T47D (cell line): ENCODE measurements around the gene SHQ1.

Experiments
- DNase-seq, 2 experiments: peaks; one replicate each; pipeline versions ENCODE4 v3.0.0 to v3.0.0-alpha.2; 2011 to 2012; ENCODE audit warnings: low read depth in 1 of 2, low spot score in 1 of 2
- JUND ChIP-seq: IDR thresholded peaks from 2 replicates; pipeline ENCODE4 v1.6.1; 2012; ENCODE audit warnings: low read depth
- in situ Hi-C: cut with HindIII; loops from 2 replicates; pipeline ENCODE4 v1.10.0; 2016; ENCODE audit warnings: low sequenced_read_pairs, low pct_unique_long_range_greater_than_20kb

The SHQ1 gene

DNA sequence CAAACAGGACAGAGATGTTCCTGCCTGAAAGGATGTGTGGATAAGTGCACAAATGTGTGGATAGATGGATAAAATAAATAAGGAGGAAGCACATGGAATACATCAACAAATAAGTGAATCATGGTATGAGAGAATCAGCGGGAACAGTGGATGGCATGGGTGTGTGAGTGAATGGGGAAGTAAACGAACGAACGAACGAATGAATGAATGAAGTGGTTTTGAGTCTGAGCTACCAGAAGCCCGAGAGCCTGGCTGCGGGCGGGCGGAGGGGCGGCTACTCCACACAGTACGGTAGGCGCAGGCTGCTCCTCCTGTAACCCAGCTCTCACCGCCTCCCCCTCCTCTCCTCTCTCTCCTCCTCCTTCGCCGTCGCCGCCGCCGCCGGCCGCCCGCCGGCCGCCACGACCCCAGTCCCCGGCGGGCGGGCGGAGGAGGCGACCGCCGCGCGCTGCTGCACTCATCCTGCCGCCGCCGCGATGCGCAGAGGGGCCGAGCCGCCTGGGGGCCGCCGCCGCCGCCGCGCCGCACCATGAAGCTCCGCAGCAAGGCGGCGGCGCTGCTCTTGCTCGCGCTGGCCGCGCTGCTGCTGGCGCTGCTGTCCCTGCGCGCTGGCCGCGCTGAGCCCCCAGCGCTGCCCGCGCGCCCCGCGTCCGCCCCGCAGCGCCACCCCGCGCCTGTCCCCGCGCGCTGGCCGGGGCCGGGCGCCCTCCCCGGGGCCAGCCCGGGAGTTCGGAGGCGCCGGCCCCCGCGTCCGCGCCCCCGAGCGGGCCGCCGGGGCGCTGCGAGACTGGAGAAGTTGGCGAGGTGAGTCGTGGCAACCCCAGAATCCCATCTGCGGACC is 39.7 kb upstream of the SHQ1 start, which contains the start of gene GXYLT2:
TSS of gene GXYLT2 (plus strand) at position 342 of the 841 bp plus-strand sequence. CDS start at position 530, 188 bp downstream.
- peak; percentile 55 to 69 for DNase-seq
- in situ Hi-C loops = no loop called here
- no peak for TF ChIP-seq JUND

DNA sequence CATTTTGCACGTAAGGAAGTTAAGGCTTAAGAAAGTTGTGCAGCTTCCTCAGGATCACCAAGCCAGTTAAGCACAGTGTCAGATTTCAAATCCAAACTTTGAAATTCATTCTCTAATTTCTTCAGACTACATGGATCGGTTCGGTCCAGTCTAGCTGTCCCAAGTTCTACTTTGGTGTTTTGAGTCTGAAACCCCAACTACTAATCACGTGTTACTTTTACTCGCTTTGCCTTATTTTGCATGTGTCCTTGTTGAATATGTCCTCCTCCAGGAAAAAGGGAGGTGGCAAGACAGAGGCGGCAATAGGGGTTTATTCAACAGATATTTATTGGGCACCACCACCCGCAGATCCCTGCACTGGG is 39.1 kb upstream of the SHQ1 start:
- in situ Hi-C loops = no loop called here
- no peak for TF ChIP-seq JUND
- peak in 1 of 2 experiments; percentile 14 for DNase-seq

DNA sequence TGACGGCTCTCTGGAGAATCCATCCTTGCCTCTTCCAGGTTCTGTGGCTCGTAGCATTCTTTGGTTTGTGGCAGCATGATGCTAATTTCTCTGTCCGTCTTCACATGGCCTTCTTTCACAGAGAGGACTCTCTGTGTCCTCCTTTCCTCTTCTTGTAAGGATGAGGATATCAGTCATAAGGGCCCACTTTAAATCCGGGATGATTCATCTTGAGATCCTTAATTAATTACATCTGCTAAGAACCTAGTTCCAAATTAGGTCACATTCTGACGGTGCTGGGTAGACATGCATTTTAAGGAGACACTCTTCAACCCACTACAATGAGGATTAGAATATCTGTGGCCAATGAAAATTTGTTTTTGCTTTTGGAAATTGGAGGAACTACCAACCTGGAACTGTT is 23.9 kb upstream of the SHQ1 start:
- no peak for TF ChIP-seq JUND
- no peak for DNase-seq
- in situ Hi-C loops = no loop called here

DNA sequence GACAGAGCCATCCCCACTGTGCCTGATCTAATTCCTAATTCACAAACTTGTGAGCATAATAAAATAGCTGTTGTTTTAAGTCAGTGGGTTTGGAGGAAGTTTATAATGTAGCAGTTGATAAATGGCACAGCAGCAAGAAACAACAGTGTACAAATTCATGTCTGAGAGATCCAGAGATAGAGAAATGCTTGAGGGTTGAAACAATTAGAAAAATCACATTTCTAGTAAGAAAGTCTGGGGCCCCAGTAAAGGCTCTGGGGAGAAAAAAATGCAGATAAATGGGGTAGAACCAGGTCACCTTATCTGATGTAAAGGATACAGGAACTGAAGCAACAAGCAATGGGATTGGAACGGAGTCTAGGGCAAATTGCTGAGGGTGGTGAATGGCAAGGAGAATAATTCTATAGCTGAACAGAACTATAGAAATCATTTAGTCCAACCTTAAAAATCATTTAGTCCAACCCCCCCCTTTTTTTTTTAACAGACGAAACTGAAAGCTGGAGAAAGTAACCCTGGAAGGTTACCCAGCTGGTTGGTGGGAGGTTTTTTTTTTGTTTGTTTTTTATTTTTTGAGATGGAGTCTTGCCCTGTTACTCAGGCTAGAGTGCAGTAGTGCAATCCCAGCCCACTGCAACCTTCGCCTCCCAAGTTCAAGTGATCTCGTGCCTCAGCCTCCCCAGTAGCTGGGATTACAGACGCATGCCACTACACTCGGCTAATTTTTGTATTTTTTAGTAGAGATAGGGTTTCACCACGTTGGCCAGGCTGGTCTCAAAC is 14.3 kb upstream of the SHQ1 start:
- DNase-seq = no peak
- in situ Hi-C loops = no loop called here
- TF ChIP-seq JUND = no peak

DNA sequence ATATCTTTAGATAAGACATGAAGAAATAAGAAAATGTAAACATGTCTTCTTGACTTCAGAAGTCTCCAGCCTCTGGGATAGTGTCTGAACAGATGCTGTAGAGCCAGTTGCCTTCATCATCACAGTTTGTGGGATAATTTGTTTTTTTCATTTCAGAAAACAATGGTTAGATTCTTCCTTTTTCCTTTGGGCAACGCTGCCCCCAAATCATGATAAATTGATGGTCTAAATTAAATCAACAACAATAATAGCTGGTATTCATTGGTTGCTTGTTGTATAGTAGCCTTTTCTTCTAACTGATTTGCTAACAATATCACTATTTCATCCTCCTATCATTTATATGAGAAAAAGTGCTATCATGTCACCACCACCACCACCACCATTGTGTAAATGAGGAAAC is 12.6 kb upstream of the SHQ1 start:
- DNase-seq = no peak
- in situ Hi-C loops = no loop called here
- TF ChIP-seq JUND = no peak

DNA sequence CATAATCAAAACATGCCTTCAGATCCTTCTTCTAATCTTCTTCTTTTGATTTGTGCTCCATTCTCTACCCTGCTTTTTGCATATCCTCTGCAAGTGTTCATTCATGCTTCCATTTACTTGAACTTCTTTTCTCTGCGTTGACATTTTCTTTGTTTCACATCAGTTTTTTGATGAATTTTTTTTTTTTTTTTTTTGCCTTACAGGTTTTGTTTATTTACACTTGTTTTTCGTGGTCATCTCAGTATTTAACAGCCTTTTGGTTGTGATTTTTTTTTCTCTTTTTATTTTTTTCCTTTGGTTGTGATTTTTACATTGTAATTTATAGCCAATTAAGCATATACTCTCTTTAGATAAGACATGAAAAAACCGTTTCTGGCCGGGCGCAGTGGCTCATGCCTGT is 11.8 kb upstream of the SHQ1 start:
- in situ Hi-C loops = no loop called here
- TF ChIP-seq JUND = no peak
- no peak for DNase-seq

DNA sequence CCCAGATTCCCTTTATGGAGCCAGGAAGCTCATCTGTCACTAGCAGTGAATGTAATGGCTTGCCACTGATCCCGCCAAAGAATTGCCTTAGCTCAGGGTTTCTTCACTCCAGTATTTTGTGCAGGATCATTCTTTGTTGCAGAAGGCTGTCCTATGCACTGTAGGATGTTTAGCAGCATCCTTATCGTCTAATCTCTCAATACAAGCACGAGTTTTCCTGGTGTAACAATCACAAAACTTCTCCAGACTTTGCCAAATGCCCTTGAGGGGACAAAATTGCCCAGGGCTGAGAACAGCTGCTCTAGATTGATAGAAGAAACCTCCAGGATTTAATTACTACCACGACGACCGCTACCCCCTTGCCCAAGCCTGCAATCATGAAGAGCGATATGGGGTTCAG is 6.8 kb upstream of the SHQ1 start:
- in situ Hi-C loops = no loop called here
- TF ChIP-seq JUND = no peak
- DNase-seq = peak in 1 of 2 experiments; percentile 7

DNA sequence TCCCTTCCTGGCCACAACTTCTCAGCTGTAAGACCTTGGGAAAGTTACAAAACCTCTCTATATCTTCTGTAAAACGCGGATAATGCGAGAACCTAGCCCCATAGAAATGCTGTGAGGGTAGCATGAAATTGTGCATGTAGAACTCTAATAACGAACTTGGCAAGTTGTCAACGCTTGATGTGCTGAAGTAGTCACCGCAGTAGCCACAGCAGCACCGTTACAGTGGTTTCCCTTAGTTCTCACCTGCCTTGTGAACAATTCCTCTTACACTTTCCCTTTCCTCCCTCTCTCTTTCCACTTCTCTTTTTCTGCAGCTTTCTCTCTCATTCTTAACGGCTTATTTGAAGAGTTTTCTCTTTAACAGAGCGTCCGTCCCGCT is 447 bp upstream of the SHQ1 start:
- DNase-seq = no peak
- TF ChIP-seq JUND = no peak
- in situ Hi-C loops = no loop called here

DNA sequence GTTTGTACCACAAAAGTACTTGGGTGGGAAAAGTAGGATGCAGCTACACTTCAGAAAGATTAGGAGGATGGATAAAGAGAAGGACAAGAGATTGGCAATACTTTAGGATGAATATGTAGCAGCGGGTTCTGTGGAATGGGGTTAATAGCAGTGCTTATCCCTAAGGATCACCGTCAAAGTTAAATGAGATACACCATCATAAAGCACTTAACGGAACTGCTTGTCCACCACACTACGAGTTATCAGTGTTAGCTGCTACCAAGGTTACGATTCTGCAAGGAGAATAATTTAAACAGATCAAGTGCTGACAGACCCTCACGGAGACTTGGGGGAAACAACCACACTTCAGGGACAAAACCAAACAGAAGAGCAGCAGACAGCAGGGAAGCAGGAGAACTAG is 963 bp downstream of the SHQ1 start:
- TF ChIP-seq JUND = no peak
- no peak for DNase-seq
- in situ Hi-C loops = no loop called here

DNA sequence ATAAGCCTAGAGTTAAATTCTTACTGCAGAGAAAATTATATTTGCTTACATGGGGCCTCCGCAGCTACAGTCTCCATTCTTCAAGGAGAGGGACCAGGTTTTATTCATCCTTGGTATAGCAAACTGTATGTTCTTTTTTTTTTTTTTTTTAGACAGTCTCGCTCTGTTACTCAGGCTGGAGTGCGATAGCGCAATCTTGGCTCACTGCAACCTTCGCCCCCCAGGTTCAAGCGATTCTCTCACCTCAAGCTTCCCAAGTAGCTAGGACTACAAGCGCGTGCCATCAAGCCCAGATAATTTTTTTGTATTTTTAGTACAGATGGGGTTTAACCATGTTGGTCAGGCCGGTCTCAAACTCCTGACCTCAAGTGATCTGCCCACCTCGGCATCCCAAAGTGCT is 2.1 kb downstream of the SHQ1 start:
- DNase-seq = no peak
- no peak for TF ChIP-seq JUND
- in situ Hi-C loops = no loop called here

DNA sequence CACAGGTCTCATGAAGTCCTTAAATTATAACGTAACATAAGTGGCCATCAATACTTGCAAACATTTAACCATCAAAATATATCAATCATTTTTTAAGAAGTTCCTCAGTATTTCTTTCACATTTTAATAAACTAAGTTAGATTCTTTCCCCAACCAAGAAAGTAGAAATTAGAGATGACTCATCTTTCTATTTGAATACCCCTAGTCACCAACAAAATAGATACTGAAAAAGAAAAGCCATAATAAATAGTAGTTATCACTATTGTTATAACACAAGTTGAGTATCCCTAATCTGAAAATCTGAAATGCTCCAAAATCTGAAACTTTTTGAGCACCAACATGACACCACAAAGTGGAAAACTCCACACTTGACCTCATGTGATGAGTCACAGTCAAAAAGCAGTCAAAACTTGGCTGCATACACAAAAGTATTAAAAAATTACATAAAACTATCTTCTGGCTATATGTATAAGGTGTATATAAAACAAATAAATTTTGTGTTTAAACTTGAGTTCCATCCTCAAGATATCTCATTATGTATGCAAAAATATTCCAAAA is 3.7 kb downstream of the SHQ1 start:
- in situ Hi-C loops = no loop called here
- TF ChIP-seq JUND = no peak
- no peak for DNase-seq

DNA sequence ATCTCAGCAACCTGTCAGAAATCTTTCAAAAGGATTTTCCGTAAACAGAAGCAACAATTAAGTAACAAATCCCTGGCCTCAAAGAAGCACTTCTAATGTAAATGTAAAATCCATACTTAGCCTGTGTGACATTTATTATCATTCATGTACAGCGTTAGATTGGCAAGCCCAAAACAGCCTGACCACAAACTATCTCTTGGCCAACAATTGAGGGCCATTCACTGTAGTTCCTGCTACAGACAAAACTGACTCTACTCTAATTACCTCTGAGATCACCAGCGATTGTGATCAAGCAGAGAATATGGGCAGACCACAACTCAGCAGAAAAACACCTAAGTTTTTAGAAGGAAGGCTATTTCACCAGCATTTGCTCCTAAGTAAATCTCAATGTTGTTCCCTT is 9.2 kb downstream of the SHQ1 start:
- in situ Hi-C loops = no loop called here
- no peak for DNase-seq
- TF ChIP-seq JUND = no peak

DNA sequence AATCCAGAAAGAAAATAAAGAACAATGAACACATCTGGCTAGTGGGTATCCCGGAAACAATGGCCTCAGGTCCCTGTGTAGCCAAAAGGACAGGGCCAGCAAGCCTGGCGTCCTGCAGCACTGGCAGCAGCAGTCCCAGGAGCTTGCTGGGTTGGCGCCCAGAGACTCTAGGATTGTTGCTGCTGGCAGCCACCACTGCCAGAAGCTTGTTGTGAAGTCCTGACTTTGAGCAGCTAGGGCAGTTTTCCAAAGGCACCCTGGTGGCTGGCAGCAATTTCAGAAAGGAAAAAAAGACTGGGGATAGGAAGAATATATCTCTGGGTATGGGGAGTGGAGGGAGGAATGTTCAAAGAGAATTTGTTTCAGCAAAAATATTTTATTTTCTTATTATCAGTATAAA is 11.3 kb downstream of the SHQ1 start:
- no peak for DNase-seq
- in situ Hi-C loops = no loop called here
- no peak for TF ChIP-seq JUND
